ENCODE results near the gene FBXO17.
"Not testable (repeated sequence)": the region's sequence is repeated elsewhere in the genome, so short reads cannot be mapped to it uniquely, and the experiment has no call there.

The FBXO17 gene

GRCh38 chr19:38945562-38946228 is 29.8 kb downstream of the FBXO17 start:
- DNase-seq (ENCODE audit: extremely low read depth in 1 of 2, low read depth in 1 of 2) = no peak

DNA sequence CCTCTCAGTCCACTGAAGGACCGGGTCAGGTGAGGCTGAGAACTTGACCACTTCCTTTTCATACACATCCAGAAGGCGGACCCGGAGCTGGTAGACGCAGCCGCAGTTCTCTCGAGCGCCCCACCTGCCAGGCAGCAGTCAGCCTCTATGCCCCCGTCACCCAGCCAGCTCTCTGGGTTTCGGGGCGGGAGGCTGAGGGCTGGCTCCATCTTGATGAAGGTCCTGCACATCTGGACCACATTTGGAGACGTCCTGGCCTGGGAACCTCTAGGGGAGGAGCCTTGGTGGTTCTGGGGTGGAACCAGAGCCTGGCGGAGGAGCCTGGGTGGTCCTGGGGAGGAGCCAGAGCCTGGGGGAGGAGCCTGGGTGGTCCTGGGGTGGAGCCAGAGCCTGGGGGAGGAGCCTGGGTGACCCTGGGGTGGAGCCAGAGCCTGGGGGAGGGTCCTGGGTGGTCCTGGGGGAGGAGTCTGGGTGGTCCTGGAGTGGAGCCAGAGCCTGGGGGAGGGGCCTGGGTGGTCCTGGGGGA is 30.5 kb downstream of the FBXO17 start:
- DNase-seq (ENCODE audit: extremely low read depth in 1 of 2, low read depth in 1 of 2) = no peak

DNA sequence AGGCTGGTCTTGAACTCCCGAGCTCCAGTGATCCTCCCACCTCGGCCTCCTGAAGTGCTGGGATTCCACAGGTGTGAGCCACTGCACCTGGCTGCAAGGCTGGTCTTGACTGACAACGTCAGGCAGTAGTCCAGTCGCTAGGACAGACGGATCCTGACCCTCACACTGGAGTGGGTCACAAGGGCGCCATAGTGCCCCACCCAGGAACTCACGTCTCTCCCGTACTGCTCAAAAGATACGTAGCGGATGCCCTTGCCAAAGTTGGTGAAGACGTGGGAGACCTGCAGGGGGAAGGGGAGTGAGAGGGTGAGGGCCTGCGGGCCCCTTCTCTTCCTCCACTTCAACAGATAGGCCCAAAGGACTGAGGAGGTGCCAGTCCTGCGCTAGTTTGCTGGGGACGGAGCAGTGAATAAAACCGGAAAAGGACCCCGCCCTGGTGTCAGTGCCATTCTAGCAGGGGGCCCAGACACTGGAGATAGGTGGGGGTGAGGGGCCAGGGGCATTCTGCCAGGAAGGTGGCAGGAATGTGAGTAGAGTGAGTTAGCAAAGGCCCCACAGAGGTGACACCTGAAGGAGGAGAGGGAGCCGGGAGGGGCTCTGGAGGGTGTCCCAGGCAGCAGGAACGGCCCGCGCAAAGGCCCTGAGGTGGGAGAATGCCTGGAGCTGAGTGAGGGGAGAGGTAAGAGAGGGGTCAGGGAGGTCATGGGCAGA is 32.9 kb downstream of the FBXO17 start:
- DNase-seq (ENCODE audit: extremely low read depth in 1 of 2, low read depth in 1 of 2) = no peak

GRCh38 chr19:38941979-38942378 is 33.6 kb downstream of the FBXO17 start:
- DNase-seq (ENCODE audit: extremely low read depth in 1 of 2, low read depth in 1 of 2) = no peak

- not testable (repeated sequence) for DNase-seq (ENCODE audit: extremely low read depth in 1 of 2, low read depth in 1 of 2)
These were observed 34.1 kb downstream of the FBXO17 start for GRCh38 chr19:38941466-38941865.

DNA sequence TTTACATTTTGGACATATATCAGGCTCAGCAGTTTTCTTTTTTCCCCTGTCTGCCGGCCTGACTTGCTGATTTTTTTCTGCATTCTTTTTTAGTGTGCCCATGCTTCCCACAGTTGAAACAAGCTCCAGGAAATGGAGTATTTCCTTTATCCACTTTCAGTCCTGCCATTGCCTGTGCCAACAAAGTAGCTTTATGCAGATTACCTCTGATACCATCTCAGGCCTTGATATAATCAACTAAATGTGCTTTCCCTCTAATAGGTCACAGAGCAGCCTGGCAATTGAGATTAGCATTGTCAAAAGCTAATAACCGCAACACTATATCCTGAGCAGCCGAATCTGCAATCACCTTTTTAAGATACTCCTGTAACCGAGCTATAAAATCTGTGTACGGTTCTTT is 35.6 kb downstream of the FBXO17 start:
- DNase-seq (ENCODE audit: extremely low read depth in 1 of 2, low read depth in 1 of 2) = no peak

DNA sequence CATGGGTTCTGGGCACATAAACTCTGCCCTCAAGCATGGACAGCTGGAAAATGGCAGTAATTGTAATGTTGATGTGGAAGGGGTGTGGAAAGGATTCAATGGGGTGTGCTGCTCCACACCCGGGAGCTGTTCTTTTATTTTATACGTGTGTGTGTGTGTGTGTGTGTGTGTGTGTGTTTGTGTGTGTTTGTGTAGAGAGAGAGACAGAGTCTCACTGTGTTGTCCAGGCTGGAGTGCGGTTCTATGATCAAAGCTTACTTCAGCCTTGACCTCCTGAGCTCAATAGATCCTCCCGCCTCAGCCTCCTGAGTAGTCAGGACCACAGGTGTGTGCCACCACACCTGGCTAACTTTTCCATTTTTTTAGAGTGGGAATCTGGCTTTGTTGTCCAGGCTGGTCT is 42.0 kb downstream of the FBXO17 start:
- DNase-seq (ENCODE audit: extremely low read depth in 1 of 2, low read depth in 1 of 2) = no peak

DNA sequence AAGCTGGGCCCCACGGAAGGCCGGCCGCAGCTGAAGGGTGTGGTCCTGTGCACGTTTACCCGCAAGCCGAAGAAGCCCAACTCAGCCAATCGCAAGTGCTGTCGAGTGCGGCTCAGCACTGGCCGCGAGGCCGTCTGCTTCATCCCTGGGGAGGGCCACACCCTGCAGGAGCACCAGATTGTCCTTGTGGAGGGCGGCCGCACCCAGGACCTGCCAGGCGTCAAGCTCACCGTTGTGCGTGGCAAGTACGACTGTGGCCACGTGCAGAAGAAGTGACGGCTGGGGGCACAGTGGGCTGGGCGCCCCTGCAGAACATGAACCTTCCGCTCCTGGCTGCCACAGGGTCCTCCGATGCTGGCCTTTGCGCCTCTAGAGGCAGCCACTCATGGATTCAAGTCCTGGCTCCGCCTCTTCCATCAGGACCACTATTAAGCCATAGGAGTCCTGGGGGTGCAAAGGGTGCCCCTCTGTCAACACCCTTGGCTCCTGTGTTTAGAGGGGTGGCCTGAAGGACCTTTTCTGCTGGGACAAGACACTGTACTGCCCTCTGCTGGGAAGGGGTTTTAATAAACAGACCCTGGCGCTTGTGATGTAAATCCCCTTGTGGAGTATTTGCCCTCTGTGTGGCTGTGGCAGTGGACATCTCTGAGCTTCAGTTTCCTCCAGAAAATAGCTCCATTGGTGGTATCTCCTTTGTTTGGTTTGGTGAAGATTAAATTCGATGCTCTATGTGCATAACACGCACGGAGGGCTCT is 42.9 kb downstream of the FBXO17 start:
- DNase-seq (ENCODE audit: extremely low read depth in 1 of 2, low read depth in 1 of 2) = no peak

GRCh38 chr19:38931521-38931793 is 44.1 kb downstream of the FBXO17 start:
- no peak for DNase-seq (ENCODE audit: extremely low read depth in 1 of 2, low read depth in 1 of 2)

GRCh38 chr19:38930776-38931520 is 44.6 kb downstream of the FBXO17 start, which contains the start of gene MRPS12:
TSS of gene MRPS12 (plus strand) at chr19:38930944. CDS start at chr19:38931295, 351 bp downstream.
- peak; percentile 91 to 98 for DNase-seq (ENCODE audit: extremely low read depth in 1 of 2, low read depth in 1 of 2)

DNA sequence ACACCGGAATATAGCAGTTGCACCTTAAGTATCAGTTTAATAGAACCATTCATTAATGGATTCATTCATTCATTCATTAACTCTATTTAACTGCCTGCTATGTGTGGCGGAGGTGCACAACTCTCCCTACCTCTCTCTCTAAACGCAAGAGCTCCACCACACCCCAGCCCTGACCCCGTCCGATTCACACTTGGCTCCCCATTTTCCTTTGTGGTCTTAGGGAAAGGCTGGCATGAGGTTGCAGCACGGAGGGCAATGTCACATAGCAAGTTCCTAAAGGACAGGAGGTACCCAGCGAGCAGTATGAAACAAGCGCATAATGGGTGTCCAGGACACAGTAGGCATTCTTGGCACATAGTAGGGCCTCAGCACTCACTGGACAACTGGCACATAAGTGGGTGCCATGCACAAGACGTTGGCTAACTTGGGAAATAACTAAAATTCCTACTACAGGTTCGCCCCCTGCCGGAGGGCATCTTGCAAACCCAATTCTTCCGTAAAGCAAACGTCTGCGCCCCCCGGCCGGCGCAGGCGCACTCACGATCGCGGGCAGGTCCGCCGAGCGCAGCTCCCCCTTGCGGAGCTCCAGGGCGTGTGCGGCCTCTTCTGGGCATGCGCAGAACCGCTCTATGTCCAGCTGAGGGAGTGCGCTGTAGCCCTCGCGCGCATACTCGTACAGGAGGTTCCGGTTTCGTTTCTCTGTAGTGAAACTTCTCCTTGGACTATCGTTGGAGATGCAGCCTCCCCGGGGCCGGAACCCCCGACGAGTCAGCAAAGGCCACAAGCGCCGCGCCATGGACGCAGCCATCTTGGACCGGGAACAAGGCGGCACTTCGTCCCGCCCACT is 45.4 kb downstream of the FBXO17 start, which contains the start of gene SARS2:
Gene SARS2 (minus strand): TSS at position 835 of the 847 bp plus-strand sequence. CDS start 27 bp downstream, at position 808.
- DNase-seq (ENCODE audit: extremely low read depth in 1 of 2, low read depth in 1 of 2) = peak; percentile 77 to 84

GRCh38 chr19:38928391-38929001 is 47.0 kb downstream of the FBXO17 start:
- no peak for DNase-seq (ENCODE audit: extremely low read depth in 1 of 2, low read depth in 1 of 2)

- DNase-seq (ENCODE audit: extremely low read depth in 1 of 2, low read depth in 1 of 2) = no peak
These were observed 51.2 kb downstream of the FBXO17 start for GRCh38 chr19:38924388-38924787.

GRCh38 chr19:38922482-38922881 is 53.1 kb downstream of the FBXO17 start:
- DNase-seq (ENCODE audit: extremely low read depth in 1 of 2, low read depth in 1 of 2) = no peak

DNA sequence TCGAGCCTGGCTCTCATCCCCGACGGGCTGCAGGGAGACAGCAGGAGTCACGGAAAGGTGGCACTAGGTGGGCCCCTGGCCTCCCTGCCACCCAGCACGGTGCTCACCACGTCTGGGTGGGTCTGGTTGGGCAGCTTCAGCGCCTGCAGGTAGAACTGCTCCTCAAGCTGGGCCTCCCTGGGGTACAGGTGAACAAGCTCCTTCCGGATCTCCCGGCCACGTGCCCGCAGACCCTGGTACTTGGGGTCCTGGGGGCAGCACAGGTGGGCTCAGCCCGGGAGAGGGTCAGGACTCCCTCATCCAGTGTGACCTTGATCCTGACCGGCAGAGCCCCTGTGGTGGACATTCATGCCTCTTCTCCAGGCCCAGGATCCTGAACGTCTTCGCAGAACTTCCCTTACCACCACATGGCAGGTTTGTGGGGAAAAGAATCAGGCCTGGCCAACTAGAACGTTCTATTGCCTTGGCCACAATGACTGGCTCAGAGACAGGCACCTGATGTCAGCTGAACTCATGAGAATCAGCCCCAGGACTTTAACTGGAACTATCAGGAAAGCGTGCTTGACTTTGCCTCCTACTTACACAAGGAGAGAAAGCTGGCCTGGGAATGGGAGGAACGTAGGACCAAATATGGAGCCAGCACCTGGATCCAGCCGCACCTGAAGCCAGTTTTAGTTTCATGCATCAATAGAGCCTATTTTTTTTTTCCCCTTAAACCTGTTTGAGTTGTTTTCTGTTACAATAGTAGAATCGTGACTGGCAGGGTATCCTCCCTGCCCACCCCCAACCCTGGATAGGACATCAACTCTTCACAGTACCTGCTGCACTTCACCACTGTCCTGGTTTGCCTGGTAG is 53.9 kb downstream of the FBXO17 start:
- DNase-seq (ENCODE audit: extremely low read depth in 1 of 2, low read depth in 1 of 2) = no peak

DNA sequence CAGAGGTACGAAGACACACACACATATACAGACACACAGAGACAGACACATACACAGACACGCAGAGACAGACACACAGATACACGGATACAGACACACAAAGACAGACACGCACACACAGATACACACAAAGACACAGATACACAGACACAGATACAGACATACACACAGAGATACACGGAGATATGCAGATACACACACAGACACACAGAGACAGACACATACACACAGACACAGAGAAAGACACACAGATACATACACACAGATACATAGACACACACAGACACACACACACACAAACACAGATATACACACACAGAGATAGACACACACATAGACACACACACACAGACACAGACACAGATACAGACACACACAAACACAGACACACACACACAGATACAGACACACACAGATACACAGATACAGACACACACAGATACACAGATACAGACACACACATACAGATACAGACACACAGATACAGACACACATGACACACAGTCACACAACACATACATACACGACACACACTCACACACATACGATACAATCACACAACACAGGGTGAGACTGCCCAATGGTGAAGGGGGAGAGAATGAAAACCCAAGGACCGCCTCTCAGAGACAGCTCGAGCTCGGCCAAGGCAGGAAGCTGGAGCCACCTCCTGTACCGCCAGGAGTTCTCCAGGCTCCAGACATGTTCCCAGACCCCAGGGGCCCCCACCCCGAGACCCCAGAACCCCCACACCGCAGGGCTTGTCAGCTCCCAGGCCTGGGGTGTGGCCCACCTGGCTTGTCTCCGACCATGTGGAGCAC is 54.7 kb downstream of the FBXO17 start:
- no peak for DNase-seq (ENCODE audit: extremely low read depth in 1 of 2, low read depth in 1 of 2)

DNA sequence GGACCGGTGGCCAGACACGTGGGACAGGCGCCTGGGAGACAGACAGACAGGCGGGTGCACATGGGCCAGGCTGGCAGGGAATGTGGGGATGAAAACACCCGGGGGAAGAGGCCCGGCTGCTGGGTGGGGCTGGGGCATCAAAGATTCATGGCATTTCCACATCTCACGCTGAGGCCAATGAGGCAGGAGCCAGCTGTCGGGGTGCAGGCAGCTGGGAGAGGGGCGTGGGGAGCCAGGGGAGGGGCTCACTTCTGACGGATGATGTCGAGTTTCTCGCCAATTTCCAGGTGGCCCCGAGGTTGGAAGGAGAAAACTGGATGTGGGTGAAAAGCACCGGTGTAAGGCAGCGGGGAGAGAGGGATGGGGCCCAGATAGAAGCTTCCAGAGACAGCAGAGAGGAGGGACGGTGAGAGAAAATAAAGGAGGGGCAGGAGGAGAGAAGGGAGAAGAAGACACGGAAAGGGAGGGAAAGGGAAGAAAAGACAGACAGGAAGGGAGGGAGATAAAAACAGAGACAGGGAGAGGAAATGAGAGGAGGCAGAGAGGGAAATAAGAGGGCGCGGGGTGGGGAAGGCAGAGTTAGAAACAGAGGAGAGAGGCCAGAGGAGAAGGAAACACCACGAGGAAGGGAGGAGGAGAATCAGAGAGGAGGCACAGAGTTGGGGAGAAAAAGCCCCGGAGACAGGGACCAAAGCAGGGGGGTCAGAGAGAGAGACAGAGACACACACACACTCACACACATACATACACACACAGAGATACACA is 55.5 kb downstream of the FBXO17 start:
- DNase-seq (ENCODE audit: extremely low read depth in 1 of 2, low read depth in 1 of 2) = no peak
